T follicular helper cell (primary cell): ENCODE data around the gene PRR13.
"Not testable (repeated sequence)": the region's sequence is repeated elsewhere in the genome, so short reads cannot be mapped to it uniquely, and the experiment has no call there.

Source experiments
- DNase-seq: peaks from one replicate; pipeline ENCODE4 v3.0.0-alpha.2; 2020; ENCODE audit warnings: low read depth

PRR13 gene

DNA sequence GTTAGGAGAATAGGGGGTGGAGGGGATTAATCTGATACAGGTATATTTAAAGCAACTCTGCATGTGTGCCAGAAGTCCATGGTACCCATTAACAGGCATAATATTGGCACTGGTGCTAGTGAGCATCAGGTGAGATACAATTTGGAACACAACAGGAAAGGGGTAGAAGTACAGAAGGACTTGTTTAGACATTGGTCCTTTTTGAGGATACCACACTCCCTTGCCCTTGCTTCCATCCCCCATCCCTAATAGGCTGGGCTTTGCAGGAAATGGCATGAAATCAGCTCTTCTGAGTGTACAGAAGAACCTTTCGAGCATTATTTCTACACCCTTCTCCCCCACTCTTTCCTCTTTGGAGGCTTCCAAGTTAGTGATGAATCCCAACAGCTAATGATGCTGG, 26.7 kb downstream of the PRR13 start:
- no peak for DNase-seq

- DNase-seq: no peak
Measured at GRCh38 chr12:53472056-53472582, 30.6 kb downstream of the PRR13 start.

GRCh38 chr12:53474077-53474476, 32.5 kb downstream of the PRR13 start:
- DNase-seq: no peak

DNA sequence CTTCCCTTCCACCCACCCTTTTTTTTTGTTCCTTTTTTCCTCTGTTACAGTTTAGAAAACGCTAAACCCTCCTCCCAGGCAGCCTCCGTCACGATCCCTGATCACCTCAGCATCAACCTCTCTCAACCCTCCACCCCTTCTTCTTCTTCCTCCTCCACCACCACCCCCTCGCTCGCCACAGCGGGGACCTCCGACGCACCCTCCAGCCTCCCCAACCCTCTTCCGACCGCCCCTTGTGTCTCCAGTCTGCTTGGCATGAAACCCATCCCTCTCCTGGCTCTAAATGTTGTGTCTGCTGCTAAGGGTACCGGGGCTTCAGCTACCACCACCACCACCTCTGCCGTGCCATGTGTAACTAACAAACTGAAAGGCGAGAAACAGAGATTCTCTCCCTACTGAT, 33.3 kb downstream of the PRR13 start:
- no peak for DNase-seq

GRCh38 chr12:53476769-53477209, 35.3 kb downstream of the PRR13 start:
- DNase-seq: no peak

- DNase-seq: no peak
Measured at GRCh38 chr12:53478865-53479264, 37.3 kb downstream of the PRR13 start.

- no peak for DNase-seq
Measured at GRCh38 chr12:53479331-53479730, 37.8 kb downstream of the PRR13 start.

DNA sequence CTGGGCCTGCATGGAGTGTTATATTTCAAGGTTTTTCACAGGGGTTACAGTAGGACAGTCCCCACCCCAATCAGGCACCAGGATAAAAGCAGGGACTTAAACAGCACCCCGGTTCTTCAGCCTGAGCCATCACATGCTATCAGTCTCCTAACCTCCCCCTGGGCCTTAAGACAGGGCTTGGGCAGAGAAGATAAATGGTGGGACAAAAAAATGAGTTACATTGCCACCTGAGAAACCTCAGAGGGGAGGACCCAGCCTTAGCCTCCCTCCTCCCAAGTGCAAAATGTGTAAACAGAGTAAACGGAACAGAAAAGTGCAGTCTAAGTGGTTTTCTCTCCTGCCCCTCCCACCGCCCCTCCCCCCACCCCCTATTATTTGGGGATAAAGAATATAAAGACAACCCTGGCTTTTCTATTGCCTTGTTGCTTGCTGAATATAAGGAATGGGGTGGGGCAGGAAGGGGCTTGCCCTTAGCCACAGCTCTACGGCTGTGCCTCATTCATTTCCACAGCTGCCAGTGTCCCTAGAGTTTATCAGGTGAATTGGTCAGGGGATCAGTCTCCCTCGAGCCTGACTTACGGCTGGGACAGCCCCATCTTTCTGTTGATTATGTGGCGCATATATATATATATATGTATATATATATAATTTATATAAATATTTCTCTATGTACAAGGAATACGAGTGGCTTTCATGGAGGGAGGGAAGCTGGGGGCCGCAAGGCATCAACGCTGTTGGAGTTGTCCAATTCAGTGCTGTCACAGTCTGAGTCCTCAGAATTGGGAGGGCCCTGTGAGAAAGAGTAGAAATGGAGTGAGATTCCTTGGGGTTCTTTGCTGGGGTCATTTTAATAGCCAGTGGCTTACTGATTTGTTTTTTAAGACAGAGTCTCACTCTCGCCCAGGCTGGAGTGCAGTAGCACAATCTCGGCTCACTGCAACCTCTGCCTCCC, 39.2 kb downstream of the PRR13 start:
- no peak for DNase-seq

- DNase-seq: not testable (repeated sequence)
Measured at GRCh38 chr12:53481458-53481857, 39.9 kb downstream of the PRR13 start.

DNA sequence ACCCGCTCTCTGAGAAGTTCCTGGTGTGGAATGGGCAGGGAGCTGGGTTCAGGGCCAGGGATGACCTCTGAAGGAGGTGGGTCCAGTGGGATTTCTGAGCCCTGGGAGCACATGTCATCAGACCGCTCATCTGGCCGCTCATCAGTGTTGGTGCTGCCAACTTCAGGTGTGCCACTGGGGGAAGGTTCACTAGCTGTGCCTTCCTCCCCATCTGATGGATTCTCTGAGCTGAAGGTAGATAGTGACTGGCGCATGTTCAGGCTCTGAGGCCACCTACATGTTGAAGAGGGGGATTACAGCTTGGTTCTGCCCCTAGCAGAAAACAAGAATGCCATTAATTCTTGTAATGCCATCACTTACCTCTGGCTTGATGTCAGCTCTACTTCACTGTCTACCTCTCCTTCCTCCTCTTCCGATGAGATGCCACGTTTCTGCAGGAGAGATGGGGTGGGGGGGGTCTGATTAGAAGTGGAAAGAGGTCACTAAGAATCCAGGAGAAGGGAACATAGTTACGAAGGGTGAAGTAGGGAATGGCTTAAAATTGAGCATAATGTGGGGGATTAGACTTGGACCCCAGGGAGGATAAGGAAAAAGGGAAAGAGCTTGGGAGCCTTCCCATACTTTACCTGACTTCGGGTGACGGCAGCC, 40.5 kb downstream of the PRR13 start:
- no peak for DNase-seq

- DNase-seq: no peak
Measured at GRCh38 chr12:53482626-53483168, 41.2 kb downstream of the PRR13 start.

DNA sequence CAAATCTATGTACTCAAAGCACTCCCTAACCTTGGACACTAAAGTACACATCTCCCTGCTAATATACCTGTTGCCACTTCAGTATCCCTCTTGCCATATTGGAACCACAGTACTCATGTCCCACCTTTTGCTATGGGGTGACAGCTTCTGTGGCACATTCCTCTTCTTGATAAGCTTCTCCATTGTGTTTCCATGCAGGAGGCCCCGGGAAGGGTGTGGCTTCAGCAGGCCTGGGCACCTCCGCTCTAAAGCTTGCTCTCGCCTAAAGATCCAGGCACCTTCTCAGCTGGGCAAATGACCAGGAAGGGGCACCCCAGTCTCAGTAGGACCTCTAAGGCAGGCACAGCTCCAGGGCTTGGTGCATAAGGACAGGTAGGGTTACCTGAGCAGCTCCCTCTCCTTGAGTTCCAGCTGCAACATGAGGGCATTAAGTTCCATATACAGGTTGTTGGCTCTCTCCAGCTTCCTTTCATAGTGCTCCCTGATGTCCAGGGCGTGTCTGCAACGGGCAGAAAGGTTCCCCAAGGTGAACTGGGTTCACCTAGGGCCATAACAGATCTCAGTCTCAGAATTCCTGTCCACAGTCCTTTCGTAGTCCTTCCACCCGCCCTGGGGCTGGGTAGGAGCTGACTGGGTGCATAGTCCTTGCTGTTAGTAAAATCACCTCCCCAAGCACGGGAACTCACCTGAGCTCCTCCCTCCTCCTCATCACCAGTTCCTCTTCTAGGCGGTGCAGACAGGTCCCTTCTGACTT, 41.9 kb downstream of the PRR13 start:
- no peak for DNase-seq

DNA sequence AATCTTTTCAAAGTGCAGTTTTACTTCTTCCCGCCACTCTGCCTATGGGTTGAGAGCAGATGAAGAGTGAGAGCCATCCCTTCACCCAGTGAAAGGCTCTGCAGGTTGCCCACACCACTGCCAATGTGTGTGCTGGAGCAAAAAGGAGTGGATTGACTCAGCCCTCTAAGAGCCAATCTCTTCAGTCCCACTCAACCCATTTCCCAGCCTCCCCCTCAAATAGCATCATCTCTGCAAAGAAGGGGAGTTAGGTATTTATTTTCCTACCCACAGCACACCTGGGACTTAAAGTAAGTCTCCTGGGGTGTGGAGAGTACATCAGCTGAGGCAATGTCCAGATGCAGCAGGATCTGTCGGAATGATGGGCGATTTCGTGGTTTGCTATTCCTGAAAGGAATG, 42.4 kb downstream of the PRR13 start:
- no peak for DNase-seq

DNA sequence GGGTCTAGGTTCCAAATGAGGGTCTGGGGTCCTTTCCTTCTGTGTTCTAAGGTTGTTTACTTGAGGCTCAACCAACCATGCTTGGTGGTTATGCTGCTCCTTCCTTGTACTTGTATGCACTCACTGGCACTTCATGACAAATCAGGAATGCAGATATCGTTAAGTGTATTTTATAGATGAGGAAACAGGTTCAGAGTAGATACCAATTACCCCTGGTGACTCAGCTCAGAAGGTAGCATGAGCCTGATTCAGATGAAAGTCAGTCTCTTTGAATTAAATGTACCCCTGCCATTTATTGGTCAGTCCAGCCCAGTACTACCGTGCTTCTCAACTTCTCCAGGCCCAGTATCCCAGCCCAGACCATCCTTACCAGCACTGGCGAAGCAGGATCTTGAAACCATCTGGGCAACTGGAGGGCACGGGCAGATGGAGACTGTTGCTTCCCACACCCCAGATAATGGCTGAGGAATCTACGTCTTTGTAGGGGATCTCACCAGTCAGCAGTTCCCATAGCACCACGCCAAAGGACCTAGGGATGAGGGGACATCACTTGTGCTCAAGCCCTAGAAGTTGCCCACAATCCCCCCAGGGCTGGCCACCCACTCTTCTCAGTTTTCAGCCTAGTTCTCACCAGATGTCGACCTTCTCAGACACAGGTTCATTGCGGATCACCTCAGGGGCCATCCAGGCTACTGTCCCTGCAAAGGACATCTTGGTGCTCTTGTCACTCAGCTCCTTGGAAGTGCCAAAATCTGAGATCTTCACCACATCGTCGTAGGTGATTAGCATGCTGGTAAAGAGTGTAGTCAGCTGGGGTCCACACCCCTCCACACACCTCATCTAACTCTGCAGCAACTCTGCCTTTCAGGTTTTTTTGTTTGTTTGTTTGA, 43.4 kb downstream of the PRR13 start:
- DNase-seq: no peak

- no peak for DNase-seq
Measured at GRCh38 chr12:53485955-53486735, 44.6 kb downstream of the PRR13 start.

DNA sequence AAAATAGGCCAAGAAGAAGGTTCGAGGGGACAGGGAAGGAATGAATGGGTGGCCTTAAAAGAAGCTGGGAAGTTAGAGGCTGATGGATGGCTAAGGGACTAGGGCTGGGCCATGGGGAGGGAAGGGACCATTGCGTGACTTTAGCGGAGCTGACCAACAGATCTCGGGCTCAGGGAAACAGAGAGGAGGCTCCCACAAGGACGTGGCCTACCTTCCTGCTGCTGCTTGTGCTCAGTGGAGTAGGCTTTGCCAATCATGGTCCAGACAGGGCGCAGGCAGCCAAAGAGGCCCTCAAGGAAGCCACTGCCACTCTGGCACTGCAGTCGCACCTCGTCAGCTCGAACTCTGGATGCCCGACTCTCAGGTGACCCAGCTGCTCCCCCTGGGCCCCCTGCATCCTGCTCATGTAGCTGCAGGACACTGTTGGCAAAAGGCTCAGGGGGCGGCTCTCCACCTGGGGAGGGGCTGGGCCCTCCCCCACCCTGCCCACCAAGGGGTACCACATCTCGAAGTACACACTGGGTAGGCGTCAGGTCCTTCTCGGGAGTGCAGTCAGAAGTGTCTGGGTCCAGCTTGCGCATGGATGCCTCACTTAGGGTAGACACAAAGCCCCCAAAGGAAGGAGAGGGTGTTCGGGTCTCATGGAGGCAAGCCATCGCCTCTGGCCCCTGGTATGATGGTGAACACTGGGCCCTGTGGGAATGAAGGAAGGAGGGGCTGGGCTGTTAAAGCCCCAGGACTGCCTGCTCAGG, 45.4 kb downstream of the PRR13 start:
- no peak for DNase-seq

GRCh38 chr12:53489242-53489864, 47.8 kb downstream of the PRR13 start:
- DNase-seq: no peak

DNA sequence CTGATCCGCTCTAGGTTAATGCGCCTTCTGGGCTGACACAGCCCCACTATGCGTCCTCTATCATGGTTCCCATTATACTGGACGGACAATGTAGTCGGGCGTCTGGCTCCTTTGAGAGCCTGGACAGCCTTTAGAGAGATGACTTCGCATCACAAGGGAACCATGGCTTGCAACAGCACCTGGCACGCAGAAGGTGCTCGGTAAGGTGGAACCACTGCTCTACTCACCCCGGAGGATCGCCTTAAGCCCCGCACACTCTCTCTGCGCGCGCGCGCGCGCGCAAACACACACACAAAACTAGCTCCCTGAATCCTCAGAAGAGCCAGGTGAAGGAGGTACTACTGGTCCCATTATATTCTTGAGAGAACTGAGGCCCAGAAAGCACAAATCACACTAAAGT, 50.7 kb downstream of the PRR13 start:
- DNase-seq: no peak
